MM.1S (cell line): ENCODE measurements around the gene CD101.

Experiments used
- DNase-seq: peaks from one replicate; pipeline ENCODE4 v3.0.0-alpha.2; 2015
- H2AFZ ChIP-seq: fragments of 300-600 bp; sonication (generic); 2 replicates; pipeline ENCODE4 v1.6.0; 2016; ENCODE audit warnings: antibody characterized with exemption, low read length
- H3F3A ChIP-seq: fragments of 300-600 bp; sonication (generic); 2 replicates; pipeline ENCODE4 v1.6.1; 2016; ENCODE audit warnings: mild to moderate bottlenecking, antibody characterized with exemption, low read length, moderate library complexity, mixed read lengths; ENCODE audit not compliant: insufficient read depth
- H3K27ac ChIP-seq: fragments of 300-600 bp; sonication (generic); 2 replicates; pipeline ENCODE4 v1.5.1; 2016; ENCODE audit warnings: mild to moderate bottlenecking, low read length
- H3K27me3 ChIP-seq: fragments of 300-600 bp; sonication (generic); replicated peaks from 2 replicates; pipeline ENCODE4 v1.6.0; 2016; ENCODE audit warnings: low read length; ENCODE audit not compliant: insufficient read depth
- H3K36me3 ChIP-seq: fragments of 300-600 bp; sonication (generic); replicated peaks from 2 replicates; pipeline ENCODE4 v1.6.1; 2016; ENCODE audit warnings: mild to moderate bottlenecking, low read length, mixed read lengths; ENCODE audit not compliant: insufficient read depth
- H3K4me1 ChIP-seq: fragments of 300-600 bp; sonication (generic); 2 replicates; pipeline ENCODE4 v1.6.1; 2016; ENCODE audit warnings: low read length, mixed read lengths
- H3K4me2 ChIP-seq: fragments of 300-600 bp; sonication (generic); 2 replicates; pipeline ENCODE4 v1.6.0; 2016; ENCODE audit warnings: low read depth, low read length
- H3K4me3 ChIP-seq: fragments of 300-600 bp; sonication (generic); 2 replicates; pipeline ENCODE4 v1.5.1; 2016; ENCODE audit warnings: low read length, mixed read lengths
- H3K79me2 ChIP-seq: fragments of 300-600 bp; sonication (generic); 2 replicates; pipeline ENCODE4 v1.6.1; 2016; ENCODE audit warnings: mixed run types, low read length, mixed read lengths
- H3K9ac ChIP-seq: fragments of 300-600 bp; sonication (generic); 2 replicates; pipeline ENCODE4 v1.6.1; 2016; ENCODE audit warnings: low read length, mixed read lengths
- H3K9me2 ChIP-seq: fragments of 300-600 bp; sonication (generic); replicated peaks from 2 replicates; pipeline ENCODE4 v1.6.1; 2016; ENCODE audit warnings: mild to moderate bottlenecking, low read length, mixed read lengths; ENCODE audit not compliant: insufficient read depth
- H3K9me3 ChIP-seq: fragments of 300-600 bp; sonication (generic); replicated peaks from 2 replicates; pipeline ENCODE4 v1.6.1; 2016; ENCODE audit warnings: mild to moderate bottlenecking, low read length, mixed read lengths; ENCODE audit not compliant: insufficient read depth
- H4K20me1 ChIP-seq: fragments of 300-600 bp; sonication (generic); 2 replicates; pipeline ENCODE4 v1.6.1; 2016; ENCODE audit warnings: mild to moderate bottlenecking, low read length, moderate library complexity, mixed read lengths; ENCODE audit not compliant: insufficient read depth
- CTCF ChIP-seq: fragments of 300-600 bp; sonication (generic); IDR thresholded peaks from 2 replicates; pipeline ENCODE4 v1.5.1; 2016; ENCODE audit warnings: antibody characterized with exemption, low read length, mixed read lengths
- EZH2 ChIP-seq: fragments of 300-600 bp; sonication (generic); optimal IDR thresholded peaks from 2 replicates; pipeline ENCODE3; 2017; ENCODE audit warnings: low read depth, mild to moderate bottlenecking, antibody characterized with exemption, low read length, mixed read lengths
- EZH2phosphoT487 ChIP-seq: fragments of 300-600 bp; sonication (generic); IDR thresholded peaks from 2 replicates; pipeline ENCODE4 v1.6.1; 2018; ENCODE audit warnings: antibody characterized with exemption, low read length

The CD101 gene

GRCh38 chr1:117011334-117011733 is 9.8 kb downstream of the CD101 start:
- no peak overlapping the region for H3K4me3 ChIP-seq
- no peak overlapping the region for H3K4me2 ChIP-seq
- H3K27me3 ChIP-seq: no peaks in the 10 kb centered on the region
- H3K4me1 ChIP-seq: no peaks in the 10 kb centered on the region
- TF ChIP-seq EZH2 (no peak), EZH2phosphoT487 (no peak), CTCF (no peak)
- DNase-seq: no peak
- no peak overlapping the region for H3K9ac ChIP-seq
- no peaks in the 10 kb centered on the region for H3K9me2 ChIP-seq
- H3K27ac ChIP-seq: no peak overlapping the region
- H2AFZ ChIP-seq: no peak overlapping the region
- H3F3A ChIP-seq: no peaks in the 10 kb centered on the region
- H4K20me1 ChIP-seq: no peaks in the 10 kb centered on the region
- H3K9me3 ChIP-seq: no peaks in the 10 kb centered on the region
- no peaks in the 10 kb centered on the region for H3K36me3 ChIP-seq
- H3K79me2 ChIP-seq: no peaks in the 10 kb centered on the region

- H3K9me3 ChIP-seq: no peaks in the 10 kb centered on the region
- H3K4me2 ChIP-seq: no peak overlapping the region
- no peaks in the 10 kb centered on the region for H3K36me3 ChIP-seq
- no peak overlapping the region for H3K27ac ChIP-seq
- DNase-seq: no peak
- H3F3A ChIP-seq: no peaks in the 10 kb centered on the region
- H3K27me3 ChIP-seq: no peaks in the 10 kb centered on the region
- H3K4me3 ChIP-seq: no peak overlapping the region
- H3K9me2 ChIP-seq: no peaks in the 10 kb centered on the region
- no peak overlapping the region for H2AFZ ChIP-seq
- TF ChIP-seq EZH2 (no peak), CTCF (no peak), EZH2phosphoT487 (no peak)
- no peaks in the 10 kb centered on the region for H3K4me1 ChIP-seq
- no peaks in the 10 kb centered on the region for H3K79me2 ChIP-seq
- no peaks in the 10 kb centered on the region for H4K20me1 ChIP-seq
- no peak overlapping the region for H3K9ac ChIP-seq
Measured at GRCh38 chr1:117013309-117013858, 11.8 kb downstream of the CD101 start.

GRCh38 chr1:117014209-117014608 is 12.6 kb downstream of the CD101 start:
- Histone ChIP-seq H3F3A (no peaks in the 10 kb centered on the region), H3K36me3 (no peaks in the 10 kb centered on the region), H3K4me3 (no peak overlapping the region), H3K27ac (no peak overlapping the region), H4K20me1 (no peaks in the 10 kb centered on the region), H3K4me1 (no peaks in the 10 kb centered on the region), H3K79me2 (no peaks in the 10 kb centered on the region), H3K27me3 (no peaks in the 10 kb centered on the region), H3K4me2 (no peak overlapping the region), H2AFZ (no peak overlapping the region), H3K9me2 (no peaks in the 10 kb centered on the region), H3K9me3 (no peaks in the 10 kb centered on the region), H3K9ac (no peak overlapping the region)
- TF ChIP-seq CTCF: no peak
- no peak for TF ChIP-seq EZH2
- no peak for TF ChIP-seq EZH2phosphoT487
- no peak for DNase-seq
